Epithelial cell of esophagus (primary cell): ENCODE data around the gene WDR86.
A peak's percentile ranks its signal among the peaks of the same experiment; 100 is the strongest.

Source experiments
- DNase-seq: peaks from one replicate; pipeline ENCODE4 v3.0.0; 2010; ENCODE audit warnings: low read depth
- H3K4me3 ChIP-seq: 2 replicates; pipeline ENCODE4 v1.5.1; 2011; ENCODE audit warnings: mild to moderate bottlenecking, low read length, control low read depth
- CTCF ChIP-seq: IDR thresholded peaks from 2 replicates; pipeline ENCODE4 v1.5.1; 2011; ENCODE audit warnings: low read depth, mild to moderate bottlenecking, low read length, control low read depth, inconsistent platforms; ENCODE audit not compliant: insufficient read depth; ENCODE audit errors: missing control alignments

The WDR86 gene

GRCh38 chr7:151448261-151449252 lies 38.7 kb upstream of the WDR86 start:
- H3K4me3 ChIP-seq = peak overlapping the region; percentile 41
- peak; percentile 51 for DNase-seq
- TF ChIP-seq CTCF = peak; percentile 68

- DNase-seq = no peak
- no peak for TF ChIP-seq CTCF
- peak overlapping the region; percentile 41 for H3K4me3 ChIP-seq
Measured at GRCh38 chr7:151447901-151448260, 38.0 kb upstream of the WDR86 start.

GRCh38 chr7:151447312-151447711 lies 37.5 kb upstream of the WDR86 start:
- DNase-seq = no peak
- H3K4me3 ChIP-seq = no peak overlapping the region
- no peak for TF ChIP-seq CTCF

GRCh38 chr7:151446412-151446811 lies 36.6 kb upstream of the WDR86 start:
- no peak for TF ChIP-seq CTCF
- H3K4me3 ChIP-seq = no peak overlapping the region
- no peak for DNase-seq

GRCh38 chr7:151444632-151445031 lies 34.8 kb upstream of the WDR86 start:
- TF ChIP-seq CTCF = no peak
- DNase-seq = no peak
- H3K4me3 ChIP-seq = no peak overlapping the region

GRCh38 chr7:151442776-151443496 lies 33.1 kb upstream of the WDR86 start:
- no peak for DNase-seq
- H3K4me3 ChIP-seq = no peak overlapping the region
- no peak for TF ChIP-seq CTCF
